ENCODE results near the gene CDAN1.

GRCh38 chr15:42710662-42711061 is 26.3 kb downstream of the CDAN1 start:
- TF ChIP-seq CTCF (IDR thresholded peaks at IDR 0.05) (no peak), POLR2A (IDR thresholded peaks at IDR 0.05) (no peak)
